HG03196 (cell line): Measurements from ENCODE around the gene COL8A2.

Experiments used
- ATAC-seq: cut with Tn5 transposase; IDR thresholded peaks from one replicate; pipeline ENCODE4 v1.9.1; 2021; ENCODE audit not compliant: unreplicated experiment

Gene COL8A2

GRCh38 chr1:36115200-36115669 is 9.8 kb downstream of the COL8A2 start:
- ATAC-seq, result no peak

DNA sequence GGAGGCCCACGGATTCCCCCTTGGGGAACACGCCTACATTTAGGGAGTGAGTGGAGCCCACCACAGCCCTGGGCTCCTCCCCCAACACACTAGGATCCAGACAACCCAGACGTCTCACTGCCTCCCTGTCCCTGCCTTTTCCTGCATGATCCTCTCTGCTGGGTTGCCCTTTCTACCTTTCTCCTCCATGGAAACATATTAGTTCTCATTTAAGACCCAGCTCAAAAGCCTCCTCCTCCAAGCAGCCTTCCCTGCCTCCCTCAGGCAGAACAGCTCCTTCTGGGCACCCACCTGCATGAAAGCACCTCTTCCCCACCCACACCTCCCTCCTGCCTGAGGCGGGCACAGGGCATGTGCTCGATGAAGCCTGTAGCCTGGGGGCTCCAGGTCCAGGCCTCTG is 10.7 kb downstream of the COL8A2 start:
- no peak for ATAC-seq

GRCh38 chr1:36112823-36113222 is 12.2 kb downstream of the COL8A2 start:
- ATAC-seq, result no peak

DNA sequence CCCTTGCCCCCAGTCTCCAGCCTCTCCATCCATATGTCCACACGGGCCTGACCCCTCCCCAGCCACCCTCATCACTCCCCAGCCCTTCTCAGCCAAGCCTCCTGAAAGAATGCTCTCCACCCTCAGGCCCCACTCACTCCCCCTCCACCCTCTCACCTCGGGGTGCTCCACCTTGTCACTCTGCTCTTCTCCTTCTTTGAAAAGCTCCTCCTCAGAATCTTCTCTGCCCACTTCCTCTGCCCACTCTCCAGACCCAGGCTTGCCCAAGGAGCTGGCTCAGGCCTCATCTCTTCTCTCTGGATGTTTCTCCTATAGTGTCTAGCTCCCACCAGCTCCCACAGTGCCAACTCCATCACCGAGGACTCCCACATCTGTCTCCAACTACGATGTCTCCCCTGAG is 13.9 kb downstream of the COL8A2 start:
- ATAC-seq, result no peak

GRCh38 chr1:36109041-36109679 is 15.9 kb downstream of the COL8A2 start:
- ATAC-seq, result no peak

DNA sequence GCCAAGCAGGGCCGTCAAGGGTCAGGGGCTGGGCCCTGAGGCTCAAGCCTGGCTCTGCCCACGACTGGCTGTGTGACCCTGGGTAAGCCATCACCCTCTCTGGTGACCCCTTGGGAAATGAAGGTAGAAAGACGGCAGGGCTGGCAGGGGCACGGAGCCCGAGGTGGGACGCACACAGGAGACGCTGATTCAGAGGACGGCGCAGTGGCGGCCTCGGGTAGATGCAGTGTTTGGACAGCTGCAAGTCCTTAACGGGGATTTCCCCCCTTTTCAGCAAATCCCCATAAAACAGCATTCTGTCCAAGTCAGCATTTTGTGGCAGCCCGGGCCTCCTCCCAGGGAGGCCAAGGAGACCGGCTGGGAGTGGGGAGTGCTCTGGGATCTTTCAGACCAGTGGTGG is 16.7 kb downstream of the COL8A2 start:
- no peak for ATAC-seq

DNA sequence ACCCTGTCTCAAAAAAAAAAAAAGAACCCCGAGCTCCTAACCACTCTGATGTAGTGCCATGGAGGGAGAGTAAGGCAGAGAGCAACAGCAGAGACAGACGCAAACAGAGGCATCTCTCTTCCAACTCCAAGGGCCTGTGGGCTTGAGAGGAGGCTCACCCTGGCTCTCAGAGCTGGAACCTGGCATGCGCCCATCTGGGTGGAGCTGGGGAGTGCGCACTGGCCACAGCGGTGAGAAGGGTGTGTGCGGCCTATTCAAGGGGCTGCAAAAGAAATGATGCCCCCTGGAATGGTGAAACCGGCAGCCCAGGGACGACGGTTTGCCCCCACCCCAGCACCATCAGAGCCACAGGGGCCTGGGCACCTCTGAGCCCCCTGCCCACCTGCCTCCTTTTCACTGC is 17.6 kb downstream of the COL8A2 start:
- ATAC-seq, result no peak

DNA sequence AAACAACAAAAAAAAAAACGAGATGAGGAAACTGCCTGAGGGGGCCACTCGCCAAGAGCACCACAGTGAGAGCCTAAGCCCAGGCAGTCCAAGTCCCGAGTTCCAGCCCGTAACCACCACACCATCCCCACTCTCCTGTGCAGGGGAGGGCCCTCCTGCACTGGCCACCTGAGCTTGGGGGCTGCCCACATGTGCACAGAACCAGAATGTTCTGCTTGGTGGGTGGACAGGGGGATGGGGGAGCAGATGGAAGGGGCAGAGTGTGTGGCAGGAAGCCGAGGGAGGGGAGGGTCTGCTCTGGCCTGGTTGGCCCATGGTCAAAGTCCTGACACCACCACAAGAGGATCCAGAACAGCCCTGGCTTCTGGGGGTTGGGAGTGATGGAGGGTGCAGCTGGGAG is 18.8 kb downstream of the COL8A2 start:
- no peak for ATAC-seq

- ATAC-seq, result no peak
These were observed 23.5 kb downstream of the COL8A2 start for GRCh38 chr1:36101546-36101945.

- ATAC-seq, result no peak
These were observed 24.6 kb downstream of the COL8A2 start for GRCh38 chr1:36100376-36100775.

DNA sequence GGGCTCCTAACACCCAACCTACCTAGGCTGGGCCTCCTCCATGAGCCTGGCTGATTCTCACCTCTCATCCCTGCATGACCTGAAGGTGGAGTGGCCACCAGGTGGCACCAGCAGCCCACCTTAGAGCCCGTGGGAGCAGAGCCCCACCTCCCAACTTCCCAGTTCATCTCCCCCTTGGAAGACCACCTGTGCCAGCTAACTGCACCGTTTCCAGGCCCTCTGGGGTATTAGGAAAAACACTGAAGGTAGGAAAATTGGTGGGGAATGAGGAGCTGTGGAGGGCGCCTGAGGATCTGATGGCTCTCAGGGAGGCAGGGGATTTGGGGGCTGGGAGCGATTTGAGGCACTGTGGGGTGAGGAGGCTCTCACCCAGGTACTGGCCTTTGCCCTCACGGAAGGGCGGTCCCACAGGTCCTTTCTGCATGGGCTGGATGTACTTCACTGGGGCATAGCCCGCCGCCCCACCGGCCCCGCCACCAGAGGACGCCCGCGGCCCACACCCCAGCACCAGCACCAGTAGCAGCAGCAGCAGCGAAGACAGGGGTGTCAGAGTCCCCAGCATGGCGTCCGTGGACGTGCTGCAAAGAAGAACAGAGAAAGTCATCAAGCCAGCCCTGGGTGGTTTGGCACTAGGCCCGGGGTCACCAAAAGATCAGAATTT is 25.2 kb downstream of the COL8A2 start:
- ATAC-seq, result no peak

DNA sequence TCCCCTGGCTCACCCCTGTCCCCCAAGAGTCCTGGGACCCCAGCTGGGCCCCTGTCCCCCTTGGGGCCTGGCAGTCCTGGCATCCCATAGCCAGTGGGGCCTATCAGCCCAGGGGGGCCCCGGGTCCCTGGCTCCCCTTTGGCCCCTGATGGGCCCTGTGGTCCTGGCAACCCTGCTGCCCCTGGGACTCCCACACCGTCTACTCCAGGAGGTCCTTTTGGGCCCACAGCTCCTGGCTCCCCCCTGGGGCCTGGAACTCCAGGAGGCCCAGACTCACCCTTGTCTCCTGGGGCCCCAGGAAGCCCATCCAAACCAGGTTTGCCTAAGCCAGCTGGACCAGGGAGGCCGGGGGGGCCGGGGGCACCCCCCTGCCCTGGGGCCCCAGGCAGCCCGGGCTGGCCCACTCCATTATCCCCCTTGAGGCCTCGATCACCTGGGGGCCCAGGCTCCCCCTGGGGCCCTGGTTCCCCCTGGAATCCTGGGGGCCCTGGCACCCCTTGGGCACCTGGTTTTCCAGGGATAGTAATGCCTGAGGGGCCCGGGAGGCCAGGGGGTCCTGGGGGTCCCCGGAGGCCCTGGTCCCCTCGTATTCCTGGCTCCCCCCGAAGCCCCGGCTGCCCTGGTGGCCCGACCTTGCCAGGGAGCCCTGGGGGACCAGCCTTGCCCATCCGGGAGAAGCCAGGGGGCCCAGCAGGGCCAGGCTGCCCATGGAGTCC is 26.2 kb downstream of the COL8A2 start:
- ATAC-seq, result no peak

GRCh38 chr1:36097693-36098585 is 27.1 kb downstream of the COL8A2 start:
- ATAC-seq, result no peak

DNA sequence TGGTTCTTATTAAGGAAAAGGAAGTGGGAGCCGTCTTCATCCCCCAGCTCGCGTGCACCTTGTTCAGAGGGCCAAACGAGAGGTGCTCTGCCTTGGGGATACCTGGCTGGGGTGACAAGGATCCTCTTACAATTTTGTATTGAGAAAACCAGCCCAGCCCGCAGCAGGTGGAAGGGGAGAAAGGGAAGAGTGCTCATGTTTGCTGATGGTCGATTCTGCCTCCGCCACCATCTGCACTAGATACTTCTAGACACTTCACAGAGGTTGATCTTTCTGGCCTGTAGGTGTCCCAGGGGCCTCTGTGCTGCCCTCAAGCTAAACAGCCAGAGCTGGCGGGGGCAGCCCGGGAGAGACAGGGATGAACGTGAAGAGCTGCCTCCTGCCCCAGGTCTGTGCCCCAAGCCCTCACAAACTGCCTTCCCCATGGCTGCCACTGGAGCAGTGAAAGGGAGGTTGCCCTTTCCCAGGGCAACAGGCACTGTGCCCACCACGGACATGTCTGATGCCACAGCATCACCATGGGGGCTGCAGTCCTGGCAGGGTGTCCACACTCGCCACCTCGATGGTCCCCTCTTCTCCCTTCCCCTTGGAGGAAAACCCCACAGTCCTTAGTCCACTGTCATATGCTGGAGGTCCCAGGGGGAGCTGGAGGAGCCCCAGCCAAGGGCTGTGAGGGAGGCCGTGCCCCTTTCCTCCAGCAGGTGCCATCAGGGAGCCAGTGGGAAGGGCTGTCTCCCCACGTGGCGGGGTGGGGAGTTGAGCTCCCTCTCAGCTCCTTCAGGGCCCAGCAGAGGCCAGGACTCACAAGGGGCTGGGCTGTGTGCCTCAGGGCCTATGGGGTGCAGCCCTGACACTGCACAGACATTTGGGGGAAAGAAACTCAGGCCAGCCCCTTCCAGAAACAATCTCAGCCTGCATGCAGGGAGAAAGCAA is 28.3 kb downstream of the COL8A2 start:
- no peak for ATAC-seq

DNA sequence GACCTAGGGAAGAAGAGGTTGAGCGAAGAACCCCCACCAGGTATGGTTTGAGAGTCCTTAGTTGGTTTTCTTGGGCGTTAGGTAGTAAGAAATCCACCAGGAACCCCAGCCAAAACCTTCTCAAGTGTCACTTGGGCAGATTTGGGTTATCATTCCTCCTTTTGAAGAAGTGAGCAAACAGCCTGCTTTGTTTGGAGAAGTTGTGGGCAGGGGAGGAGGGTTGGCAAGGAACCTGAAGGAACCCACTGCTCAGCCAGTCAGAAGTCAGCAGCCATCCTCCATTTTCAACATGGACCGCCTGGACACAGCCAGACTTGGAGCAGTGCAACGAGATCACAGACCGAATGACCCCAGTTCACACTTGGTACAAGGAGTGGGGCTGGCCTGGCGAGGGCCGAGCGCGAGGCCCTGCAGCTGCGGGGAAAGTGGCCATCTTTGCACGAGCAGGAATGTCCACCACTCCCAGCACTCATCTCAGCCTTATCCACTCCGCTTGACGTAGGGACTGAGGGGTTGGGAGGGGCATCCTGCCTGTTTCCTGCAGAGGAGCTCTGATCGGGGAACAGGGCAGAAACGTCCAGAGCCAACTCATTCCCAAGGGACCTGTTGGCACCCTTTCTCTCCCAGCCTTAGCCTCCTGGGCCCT is 29.1 kb downstream of the COL8A2 start:
- ATAC-seq, result no peak

- ATAC-seq, result no peak
These were observed 30.4 kb downstream of the COL8A2 start for GRCh38 chr1:36094621-36095061.

- no peak for ATAC-seq
These were observed 31.1 kb downstream of the COL8A2 start for GRCh38 chr1:36093929-36094328.

GRCh38 chr1:36093226-36093625 is 31.8 kb downstream of the COL8A2 start:
- no peak for ATAC-seq

DNA sequence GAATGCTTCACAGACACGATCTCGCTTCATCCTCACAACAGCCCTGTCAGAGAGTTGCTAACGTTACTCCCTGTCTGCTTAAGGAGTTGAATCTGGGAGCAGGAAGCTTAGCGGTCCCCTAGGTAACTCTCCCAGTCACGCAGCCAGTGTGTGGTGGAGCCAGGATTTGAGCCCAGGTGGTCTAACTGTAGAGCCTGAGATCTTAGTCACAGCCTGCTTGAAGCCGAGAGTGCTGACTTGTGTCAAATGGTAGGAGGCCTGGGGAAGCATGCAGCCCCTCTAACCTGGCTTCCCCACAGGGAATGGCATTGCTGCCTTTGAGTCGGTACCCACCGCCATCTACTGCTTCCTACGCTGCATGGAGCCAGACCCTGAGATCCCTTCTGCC is 32.2 kb downstream of the COL8A2 start:
- no peak for ATAC-seq
